H1 (cell line): Measurements from ENCODE around the gene RHD. TPM values are rescaled to one million over a fixed set of nuclear protein-coding genes. Genes with fewer than 3 reads are reported as not detected.
A peak's percentile ranks its signal among the peaks of the same experiment; 100 is the strongest.

ENCODE experiments used
- CHD2 ChIP-seq: IDR thresholded peaks from 2 replicates; pipeline ENCODE4 v1.6.1; 2012; ENCODE audit warnings: low read length, improper control_type of control experiment
- HDAC2 ChIP-seq, 2 experiments: fragments of 300-600 bp in 1 of 2; sonication (generic) in 1 of 2; IDR thresholded peaks; 2 replicates each; pipeline ENCODE4 v1.6.1; 2011 to 2012; ENCODE audit warnings: low read depth in 2 of 2, low read length in 2 of 2, mild to moderate bottlenecking in 2 of 2, moderate library complexity in 2 of 2, borderline replicate concordance in 1 of 2, inconsistent platforms in 1 of 2
- KDM4A ChIP-seq: IDR thresholded peaks from one replicate; pipeline ENCODE4 v1.7.1; 2012; ENCODE audit warnings: low read depth, mild to moderate bottlenecking, moderate library complexity, low read length, inconsistent platforms; ENCODE audit not compliant: severe bottlenecking
- KDM5A ChIP-seq: fragments of 200-600 bp; IDR thresholded peaks from 2 replicates; pipeline ENCODE4 v1.7.1; 2012; ENCODE audit warnings: mild to moderate bottlenecking, low read length, inconsistent platforms, mixed read lengths
- NANOG ChIP-seq: IDR thresholded peaks from 2 replicates; pipeline ENCODE4 v1.6.1; 2011; ENCODE audit warnings: low read length, low read depth, mild to moderate bottlenecking, inconsistent platforms; ENCODE audit not compliant: insufficient read depth, poor library complexity, severe bottlenecking
- SIN3A ChIP-seq, 2 experiments: IDR thresholded peaks in 1 of 2; conservative IDR thresholded peaks in 1 of 2; 2 replicates each; pipeline ENCODE4 v1.6.1; 2011 to 2012; ENCODE audit warnings: low read length in 2 of 2, improper control_type of control experiment in 1 of 2, low read depth in 1 of 2, mild to moderate bottlenecking in 1 of 2
- SIX5 ChIP-seq: IDR thresholded peaks from 2 replicates; pipeline ENCODE4 v1.6.1; 2011; ENCODE audit warnings: mild to moderate bottlenecking, low read depth, low read length
- SRF ChIP-seq: IDR thresholded peaks from 2 replicates; pipeline ENCODE4 v1.6.1; 2011; ENCODE audit warnings: mild to moderate bottlenecking, low read depth, low read length, moderate library complexity
- TAF7 ChIP-seq: optimal IDR thresholded peaks from 2 replicates; pipeline ENCODE3; 2011; ENCODE audit warnings: low read depth, mild to moderate bottlenecking, inconsistent platforms, low read length, moderate library complexity, borderline replicate concordance
- polyA plus RNA-seq, 7 experiments: library from polyadenylated mRNA; depleted of rRNA in 3 of 7; stranded (reverse) in 5 of 7; unstranded in 2 of 7; fragments of >200 nt in 5 of 7; fragments of 200-250 nt in 2 of 7; gene quantifications; 1 replicate in 5 of 7; 2 replicates in 1 of 7; 4 replicates in 1 of 7; pipeline versions ENCODE4 v1.2.1 to v1.2.3, GENCODE V29; 2011 to 2013; ENCODE audit warnings: missing spikeins in 2 of 7, mixed read lengths in 2 of 7
- total RNA-seq: library from RNA; stranded (reverse); fragmentation: NEBNext Ultra II Directional; extraction: Animal tissue kit (Norgen Biotek cat#: 25700); gene quantifications from 2 replicates; pipeline ENCODE4 v1.2.1, GENCODE V29; 2021
- TF ChIP-seq, protein P1 (sequence below): IDR thresholded peaks from 2 replicates; pipeline ENCODE4 v1.6.1; 2012; ENCODE audit warnings: inconsistent platforms

The RHD gene
- total and polyA plus RNA-seq, 2 of the 8 experiments (the other 6 are each of a cell fraction or from before 2014, with no cell fraction given) = 0.21 TPM; not detected in 1

- TF ChIP-seq CHD2 (no peak), KDM4A (no peak), HDAC2 (IDR thresholded peaks at IDR 0.05; ENCODE audit: borderline replicate concordance in 1 of 2, low read depth in 2 of 2, low read length in 2 of 2) (no peak), KDM5A (no peak), SIN3A (conservative IDR thresholded peaks at IDR 0.05 in 1 of 2, IDR thresholded peaks at IDR 0.05 in 1 of 2; ENCODE audit: low read depth in 1 of 2, low read length in 2 of 2) (peak; percentile 8 to 61; a peak in 1 of 4 replicates), NANOG (no peak), SIX5 (no peak), SRF (no peak), TAF7 (no peak)
- TF ChIP-seq, protein P1, sequence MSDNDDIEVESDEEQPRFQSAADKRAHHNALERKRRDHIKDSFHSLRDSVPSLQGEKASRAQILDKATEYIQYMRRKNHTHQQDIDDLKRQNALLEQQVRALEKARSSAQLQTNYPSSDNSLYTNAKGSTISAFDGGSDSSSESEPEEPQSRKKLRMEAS = no peak
These were observed 39.2 kb upstream of the RHD start (continued) for GRCh38 chr1:25232866-25233784.
